Measurements from ENCODE around the gene ERC2.

ERC2 gene

DNA sequence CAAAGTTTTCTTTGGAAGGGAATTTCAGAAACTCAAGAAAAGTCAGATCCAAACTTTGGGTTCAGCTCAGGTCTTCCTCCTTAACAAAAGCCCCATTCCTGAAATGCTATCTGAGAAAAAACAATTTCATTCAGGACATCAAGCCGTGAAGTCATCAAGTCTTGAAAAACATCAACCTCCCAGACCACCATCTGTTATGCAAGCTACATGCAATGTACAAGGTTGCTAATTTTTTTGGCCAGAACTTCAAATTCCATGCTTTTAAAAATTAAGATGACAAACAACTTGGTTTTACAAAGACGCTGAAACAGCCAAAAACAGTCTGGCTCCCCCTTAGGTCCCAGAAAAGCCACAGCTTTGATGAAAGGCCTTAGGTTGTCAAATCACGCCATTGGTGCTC is 927.3 kb downstream of the ERC2 start:
- no peak for DNase-seq
- H3K4me1 Mint-ChIP-seq (ENCODE audit: low read depth): no peaks in the 10 kb centered on the region
- no peaks in the 10 kb centered on the region for H3K9me3 Mint-ChIP-seq

GRCh38 chr3:55540579-55540978 is 927.7 kb downstream of the ERC2 start:
- no peak for DNase-seq
- Mint-ChIP-seq H3K27ac (no peak overlapping the region), H3K4me1 (ENCODE audit: low read depth) (no peaks in the 10 kb centered on the region), H3K36me3 (ENCODE audit: low read depth) (no peaks in the 10 kb centered on the region), H3K9me3 (no peaks in the 10 kb centered on the region), H3K27me3 (no peaks in the 10 kb centered on the region), H3K4me3 (no peak overlapping the region)

More for the DNA sequence above, 927.3 kb downstream of the ERC2 start:
- no peaks in the 10 kb centered on the region for H3K27me3 Mint-ChIP-seq
- H3K36me3 Mint-ChIP-seq (ENCODE audit: low read depth): no peaks in the 10 kb centered on the region
- no peak overlapping the region for H3K4me3 Mint-ChIP-seq
- no peak overlapping the region for H3K27ac Mint-ChIP-seq

- H3K36me3 Mint-ChIP-seq (ENCODE audit: low read depth): no peaks in the 10 kb centered on the region
- H3K4me3 Mint-ChIP-seq: no peak overlapping the region
- H3K9me3 Mint-ChIP-seq: no peaks in the 10 kb centered on the region
- H3K27ac Mint-ChIP-seq: no peak overlapping the region
- no peak for DNase-seq
- H3K27me3 Mint-ChIP-seq: no peaks in the 10 kb centered on the region
- H3K4me1 Mint-ChIP-seq (ENCODE audit: low read depth): no peaks in the 10 kb centered on the region
Observed at GRCh38 chr3:55538158-55538557, 930.1 kb downstream of the ERC2 start.

- no peak overlapping the region for H3K4me3 Mint-ChIP-seq
- H3K9me3 Mint-ChIP-seq: no peaks in the 10 kb centered on the region
- H3K36me3 Mint-ChIP-seq (ENCODE audit: low read depth): no peaks in the 10 kb centered on the region
Observed at GRCh38 chr3:55537563-55537962, 930.7 kb downstream of the ERC2 start.

GRCh38 chr3:55537129-55537528 is 931.1 kb downstream of the ERC2 start:
- Mint-ChIP-seq H3K9me3 (no peaks in the 10 kb centered on the region), H3K27ac (no peak overlapping the region), H3K4me3 (no peak overlapping the region), H3K36me3 (ENCODE audit: low read depth) (no peaks in the 10 kb centered on the region), H3K4me1 (ENCODE audit: low read depth) (no peaks in the 10 kb centered on the region), H3K27me3 (no peaks in the 10 kb centered on the region)
- no peak for DNase-seq

More at GRCh38 chr3:55537563-55537962, 930.7 kb downstream of the ERC2 start:
- no peak overlapping the region for H3K27ac Mint-ChIP-seq
- no peak for DNase-seq
- no peaks in the 10 kb centered on the region for H3K27me3 Mint-ChIP-seq
- no peaks in the 10 kb centered on the region for H3K4me1 Mint-ChIP-seq (ENCODE audit: low read depth)

DNA sequence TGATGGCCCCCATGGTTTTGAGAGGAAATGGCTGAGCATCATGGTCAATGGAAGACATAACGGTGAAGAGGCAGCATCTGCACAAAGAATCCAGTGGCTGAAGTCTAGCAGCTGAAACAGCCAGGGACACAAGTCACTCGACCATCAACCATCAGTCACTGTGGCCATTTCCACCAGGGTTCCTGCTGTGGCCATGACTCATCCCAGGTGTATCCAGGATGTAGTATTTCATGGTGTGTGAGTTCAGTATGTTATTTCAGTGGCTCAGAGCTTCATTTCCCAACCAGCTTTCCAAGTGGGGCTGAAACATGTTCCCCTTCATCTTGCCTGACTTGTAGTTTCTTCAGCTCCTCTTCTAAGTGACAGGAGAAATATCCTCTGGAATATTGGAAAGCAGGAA is 933.4 kb downstream of the ERC2 start:
- H3K27me3 Mint-ChIP-seq: no peaks in the 10 kb centered on the region
- no peaks in the 10 kb centered on the region for H3K4me1 Mint-ChIP-seq (ENCODE audit: low read depth)
- H3K4me3 Mint-ChIP-seq: no peak overlapping the region
- H3K36me3 Mint-ChIP-seq (ENCODE audit: low read depth): no peaks in the 10 kb centered on the region
- no peak overlapping the region for H3K27ac Mint-ChIP-seq
- no peak for DNase-seq
- no peaks in the 10 kb centered on the region for H3K9me3 Mint-ChIP-seq

DNA sequence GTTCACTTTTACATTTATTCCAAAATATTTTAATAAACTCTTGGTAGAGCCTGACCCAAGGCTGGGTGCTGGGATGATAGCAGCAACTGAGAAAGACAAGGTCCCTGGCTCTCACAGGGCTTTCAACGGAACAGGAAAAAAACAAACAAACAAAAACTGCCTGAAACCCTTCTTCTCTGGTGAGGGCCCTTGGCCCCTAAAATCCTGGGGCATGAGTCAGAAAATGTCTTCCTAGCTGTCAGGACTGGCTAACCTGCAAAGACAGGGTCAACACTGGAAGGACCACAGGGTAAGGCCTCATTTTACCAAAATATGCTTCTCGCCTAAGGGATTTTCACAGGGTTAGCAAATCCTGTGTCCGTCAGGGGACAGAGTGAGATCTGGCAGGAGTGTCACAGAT is 935.5 kb downstream of the ERC2 start:
- no peaks in the 10 kb centered on the region for H3K27me3 Mint-ChIP-seq
- H3K4me1 Mint-ChIP-seq (ENCODE audit: low read depth): no peaks in the 10 kb centered on the region
- no peaks in the 10 kb centered on the region for H3K9me3 Mint-ChIP-seq
- H3K27ac Mint-ChIP-seq: no peak overlapping the region
- no peak overlapping the region for H3K4me3 Mint-ChIP-seq
- H3K36me3 Mint-ChIP-seq (ENCODE audit: low read depth): no peaks in the 10 kb centered on the region
- no peak for DNase-seq

- no peaks in the 10 kb centered on the region for H3K36me3 Mint-ChIP-seq (ENCODE audit: low read depth)
- H3K9me3 Mint-ChIP-seq: no peaks in the 10 kb centered on the region
- H3K27me3 Mint-ChIP-seq: no peaks in the 10 kb centered on the region
- no peak for DNase-seq
- no peak overlapping the region for H3K4me3 Mint-ChIP-seq
- H3K4me1 Mint-ChIP-seq (ENCODE audit: low read depth): no peaks in the 10 kb centered on the region
- H3K27ac Mint-ChIP-seq: no peak overlapping the region
Observed at GRCh38 chr3:55531321-55531720, 936.9 kb downstream of the ERC2 start.

DNA sequence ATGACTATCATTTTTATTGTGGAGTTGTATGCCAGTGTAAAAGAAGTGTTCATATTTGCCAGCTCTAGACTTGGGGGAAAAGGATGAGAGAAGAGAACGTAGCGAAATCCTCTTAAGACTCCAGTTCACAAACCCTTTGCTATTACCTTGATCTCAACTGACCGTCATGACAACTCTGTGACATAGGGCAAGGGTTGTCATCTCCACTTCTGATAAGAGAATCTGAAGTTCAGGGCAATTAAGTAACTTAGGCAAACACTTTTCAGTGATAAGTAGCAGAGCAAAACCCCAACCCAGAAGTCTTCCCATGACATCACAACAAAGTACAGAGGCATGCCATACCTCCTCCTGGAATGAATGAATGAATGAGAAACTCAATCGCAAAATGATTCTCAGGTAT is 940.9 kb downstream of the ERC2 start:
- DNase-seq: no peak
- no peaks in the 10 kb centered on the region for H3K9me3 Mint-ChIP-seq
- H3K4me3 Mint-ChIP-seq: no peak overlapping the region
- no peaks in the 10 kb centered on the region for H3K4me1 Mint-ChIP-seq (ENCODE audit: low read depth)
- H3K36me3 Mint-ChIP-seq (ENCODE audit: low read depth): no peaks in the 10 kb centered on the region
- H3K27me3 Mint-ChIP-seq: no peaks in the 10 kb centered on the region
- no peak overlapping the region for H3K27ac Mint-ChIP-seq

GRCh38 chr3:55526332-55527030 is 941.8 kb downstream of the ERC2 start:
- Mint-ChIP-seq H3K9me3 (no peaks in the 10 kb centered on the region), H3K4me1 (ENCODE audit: low read depth) (no peaks in the 10 kb centered on the region), H3K4me3 (no peak overlapping the region), H3K36me3 (ENCODE audit: low read depth) (no peaks in the 10 kb centered on the region), H3K27ac (no peak overlapping the region), H3K27me3 (no peaks in the 10 kb centered on the region)
- DNase-seq: no peak

DNA sequence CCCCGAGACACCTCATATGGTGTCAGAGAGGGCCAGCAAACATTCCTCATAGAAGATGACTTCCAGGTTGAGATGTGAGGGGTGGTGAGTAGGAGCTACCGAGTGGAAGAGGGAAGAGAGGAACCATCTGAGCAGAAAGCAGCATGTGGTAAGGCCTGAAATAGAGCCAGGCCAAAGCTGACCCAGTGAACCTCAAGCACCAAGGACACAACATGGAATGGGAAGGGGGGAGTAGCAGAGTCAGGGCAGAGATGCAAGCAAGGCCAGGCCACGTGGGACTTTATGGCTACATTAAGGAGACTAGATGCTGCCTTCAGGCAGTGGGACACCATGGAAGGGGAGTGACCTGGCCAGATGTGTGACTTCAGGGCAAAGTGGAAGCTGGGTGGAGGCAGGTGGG is 942.8 kb downstream of the ERC2 start:
- Mint-ChIP-seq H3K27me3 (no peaks in the 10 kb centered on the region), H3K27ac (no peak overlapping the region), H3K36me3 (ENCODE audit: low read depth) (no peaks in the 10 kb centered on the region), H3K4me1 (ENCODE audit: low read depth) (no peaks in the 10 kb centered on the region), H3K4me3 (no peak overlapping the region), H3K9me3 (no peaks in the 10 kb centered on the region)
- DNase-seq: no peak

GRCh38 chr3:55524565-55525244 is 943.6 kb downstream of the ERC2 start:
- H3K27ac Mint-ChIP-seq: no peak overlapping the region
- H3K4me3 Mint-ChIP-seq: no peak overlapping the region
- H3K36me3 Mint-ChIP-seq (ENCODE audit: low read depth): no peaks in the 10 kb centered on the region
- no peak for DNase-seq
- no peaks in the 10 kb centered on the region for H3K9me3 Mint-ChIP-seq
- H3K27me3 Mint-ChIP-seq: no peaks in the 10 kb centered on the region
- H3K4me1 Mint-ChIP-seq (ENCODE audit: low read depth): no peaks in the 10 kb centered on the region

DNA sequence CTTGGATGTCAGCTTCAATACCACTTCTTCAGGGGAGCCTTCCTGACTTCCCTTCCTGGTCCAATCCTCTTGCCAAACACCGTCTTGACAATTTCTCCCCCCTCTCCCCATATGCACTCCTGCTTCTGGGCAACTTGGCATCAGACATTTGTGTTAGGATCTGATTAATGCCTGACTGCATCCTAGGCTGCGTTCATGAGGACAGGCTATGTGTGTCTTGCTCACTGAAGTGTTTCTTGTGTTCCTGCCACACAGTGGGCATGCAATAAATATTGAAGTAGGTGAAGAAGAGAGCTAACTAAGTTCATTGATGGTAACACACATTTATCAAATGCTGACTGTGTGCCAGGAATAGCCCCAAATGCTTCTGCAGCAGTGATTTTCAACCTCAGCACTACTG is 944.8 kb downstream of the ERC2 start:
- no peak for DNase-seq
- Mint-ChIP-seq H3K27me3 (no peaks in the 10 kb centered on the region), H3K4me3 (no peak overlapping the region), H3K27ac (no peak overlapping the region), H3K36me3 (ENCODE audit: low read depth) (no peaks in the 10 kb centered on the region), H3K4me1 (ENCODE audit: low read depth) (no peaks in the 10 kb centered on the region), H3K9me3 (no peaks in the 10 kb centered on the region)

DNA sequence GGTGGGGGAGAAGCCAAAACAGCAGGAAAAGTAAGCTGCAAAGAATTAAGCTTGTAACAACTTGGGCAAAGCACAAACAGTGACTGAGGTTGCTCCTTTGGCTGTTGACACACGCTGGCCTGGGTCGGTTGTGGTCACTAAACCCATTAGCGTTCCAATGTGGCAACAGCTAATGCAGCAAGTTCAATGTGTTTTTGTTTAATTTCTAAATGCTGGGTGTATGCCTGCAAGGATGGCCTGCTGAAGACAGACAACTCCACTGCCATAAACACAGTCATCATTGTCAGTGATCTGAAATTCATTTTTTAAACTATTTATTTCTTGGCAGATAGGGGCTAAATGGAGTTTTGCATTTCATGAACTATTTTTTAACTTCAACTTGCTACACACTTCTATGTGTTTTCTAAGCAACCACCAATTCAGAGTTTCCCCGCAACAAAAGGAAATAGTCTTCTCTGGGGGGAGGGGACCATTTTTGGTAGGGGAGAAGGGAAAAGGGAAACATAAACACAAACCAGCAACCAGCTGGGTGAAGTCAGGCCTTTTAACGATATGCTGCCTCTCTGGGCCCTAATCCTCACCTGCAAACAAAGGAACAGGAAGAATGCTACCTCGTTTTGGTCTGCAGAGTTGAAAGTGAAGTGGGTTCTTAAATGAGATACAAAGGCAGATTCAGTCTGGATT is 946.4 kb downstream of the ERC2 start:
- H3K27ac Mint-ChIP-seq: no peak overlapping the region
- no peaks in the 10 kb centered on the region for H3K27me3 Mint-ChIP-seq
- H3K4me1 Mint-ChIP-seq (ENCODE audit: low read depth): no peaks in the 10 kb centered on the region
- no peak for DNase-seq
- H3K4me3 Mint-ChIP-seq: no peak overlapping the region
- no peaks in the 10 kb centered on the region for H3K9me3 Mint-ChIP-seq
- H3K36me3 Mint-ChIP-seq (ENCODE audit: low read depth): no peaks in the 10 kb centered on the region

GRCh38 chr3:55521064-55521737 is 947.1 kb downstream of the ERC2 start:
- DNase-seq: no peak
- H3K27ac Mint-ChIP-seq: no peak overlapping the region
- H3K9me3 Mint-ChIP-seq: no peaks in the 10 kb centered on the region
- H3K27me3 Mint-ChIP-seq: no peaks in the 10 kb centered on the region
- no peaks in the 10 kb centered on the region for H3K4me1 Mint-ChIP-seq (ENCODE audit: low read depth)
- H3K4me3 Mint-ChIP-seq: no peak overlapping the region
- H3K36me3 Mint-ChIP-seq (ENCODE audit: low read depth): no peaks in the 10 kb centered on the region

Data from activated T-cell treated with anti-CD3 and anti-CD28 coated beads, Interleukin-2, amount 50 U/mL, for 24 hours (primary cell).